ENCODE results near the gene MEG3. TPM values are rescaled to one million over a fixed set of nuclear protein-coding genes. Genes with fewer than 3 reads are reported as not detected.

Gene MEG3
- total and polyA plus RNA-seq, 2 of the 8 experiments (the other 6 are each of a cell fraction or from before 2014, with no cell fraction given), result 0.17 to 1.1 TPM

- no peak overlapping the region for H3K14ac ChIP-seq (ENCODE audit: insufficient read length)
- no peak overlapping the region for H2BK15ac ChIP-seq (ENCODE audit: low read length)
- H4K5ac ChIP-seq (ENCODE audit: insufficient read length, low read depth, low read length), result no peak overlapping the region
- no peak for FAIRE-seq
- H4K20me1 ChIP-seq (replicated peaks in 1 of 2; ENCODE audit: control insufficient read depth in 1 of 2, insufficient read depth in 2 of 2, low read length in 2 of 2), result no peaks in the 10 kb centered on the region
- H3K9me3 ChIP-seq (ENCODE audit: insufficient read depth in 2 of 2, low read depth in 1 of 2, low read length in 1 of 2), result peaks cover 0 to 15% of the 10 kb centered on the region in 2 experiments; a peak in 1 of 4 replicates
- H3K4ac ChIP-seq (replicated peaks; ENCODE audit: insufficient read length, low read depth, low read length), result no peak overlapping the region
- H4K8ac ChIP-seq (ENCODE audit: extremely low read depth, insufficient read depth, low read length), result no peak overlapping the region; the same call in 1 of the 2 replicates
- no peak overlapping the region for H2BK120ac ChIP-seq (replicated peaks; ENCODE audit: low read depth, low read length)
- H3K36me3 ChIP-seq (ENCODE audit: control insufficient read depth in 2 of 4, insufficient read depth in 4 of 4, low read length in 3 of 4), result no peaks in the 10 kb centered on the region; a peak in 1 of 8 replicates
- H3K9ac ChIP-seq (replicated peaks in 1 of 4; ENCODE audit: extremely low read depth in 1 of 4, low read depth in 3 of 4, low read length in 3 of 4), result no peak overlapping the region
- WGBS, 2 experiments (ENCODE audit: extremely low coverage in 1 of 2, insufficient coverage in 1 of 2, insufficient read length in 1 of 2, insufficient replicate concordance in 2 of 2, low coverage in 1 of 2, low lambda C conversion rate in 2 of 2, missing lambda C conversion rate in 1 of 2), result 90% methylated on average over 13 of the region's 13 CpGs; no CpG with 5 or more reads in 1 of the 2 experiments
- H3K4me2 ChIP-seq (ENCODE audit: insufficient read depth in 1 of 2, low read depth in 2 of 2, low read length in 2 of 2), result no peak overlapping the region
- ChIA-PET POLR2A (ENCODE audit: partially characterized antibody) (no interaction called here), CTCF (ENCODE audit: partially characterized antibody) (interaction anchor here (2.3 kb wide), 1 partner anchor 16 kb away, joined by 6 read pairs; no protein-coding TSS in a partner anchor)
- no peaks in the 10 kb centered on the region for H3K79me2 ChIP-seq (ENCODE audit: control insufficient read depth in 1 of 2, insufficient read depth in 2 of 2, low read length in 2 of 2)
- no peaks in the 10 kb centered on the region; a peak in 2 of 7 replicates for H3K4me1 ChIP-seq (replicated peaks in 1 of 4; ENCODE audit: control insufficient read depth in 3 of 4, insufficient read depth in 4 of 4, low read length in 3 of 4)
- no peak overlapping the region for H3K56ac ChIP-seq (replicated peaks; ENCODE audit: insufficient read length, low read depth, low read length)
- no peak overlapping the region for H2AFZ ChIP-seq (ENCODE audit: low read length)
- no peak overlapping the region for H3K23ac ChIP-seq (ENCODE audit: insufficient read length)
- no peak overlapping the region for H2AK5ac ChIP-seq (ENCODE audit: low read depth, low read length)
- H2BK20ac ChIP-seq (ENCODE audit: low read length), result no peak overlapping the region
- H4K91ac ChIP-seq (replicated peaks; ENCODE audit: insufficient read length, low read length), result no peak overlapping the region
- H3K18ac ChIP-seq (ENCODE audit: extremely low read depth, low read length), result no peak overlapping the region
- no peak overlapping the region for H3K4me3 ChIP-seq (ENCODE audit: extremely low read depth in 1 of 4, insufficient read depth in 2 of 4, low read depth in 3 of 4, low read length in 4 of 4)
- no peak overlapping the region for H2BK5ac ChIP-seq (ENCODE audit: low read depth, low read length)
- H3K27ac ChIP-seq (ENCODE audit: low read depth, low read length), result no peak overlapping the region
- no peaks in the 10 kb centered on the region; a peak in 2 of 7 replicates for H3K27me3 ChIP-seq (replicated peaks in 1 of 4; ENCODE audit: control insufficient read depth in 3 of 4, extremely low read depth in 1 of 4, insufficient read depth in 3 of 4, low read length in 3 of 4)
- no peaks in the 10 kb centered on the region for H3K23me2 ChIP-seq (ENCODE audit: low read depth, low read length)
- DNase-seq (ENCODE audit: low read depth in 1 of 2, low spot score in 2 of 2), result no peak
- H2BK12ac ChIP-seq (ENCODE audit: low read depth, low read length), result no peak overlapping the region
- no peaks in the 10 kb centered on the region for H3K79me1 ChIP-seq (ENCODE audit: low read depth, low read length)
- TF ChIP-seq RFX5 (IDR thresholded peaks at IDR 0.05; ENCODE audit: borderline replicate concordance, low read depth, low read length) (no peak), TEAD4 (IDR thresholded peaks at IDR 0.05; ENCODE audit: low read depth, low read length) (no peak), CHD2 (IDR thresholded peaks at IDR 0.05; ENCODE audit: low read length) (no peak), FOSL1 (IDR thresholded peaks at IDR 0.05; ENCODE audit: insufficient read depth, low read depth, low read length) (no peak), BACH1 (IDR thresholded peaks at IDR 0.05; ENCODE audit: low read length) (no peak), SAP30 (IDR thresholded peaks at IDR 0.05; ENCODE audit: insufficient read depth, insufficient replicate concordance, low read length) (no peak), SIRT6 (IDR thresholded peaks at IDR 0.05; ENCODE audit: low read length) (no peak), CTCF (IDR thresholded peaks at IDR 0.05; ENCODE audit: control extremely low read depth in 1 of 3, insufficient read depth in 1 of 3, low read depth in 1 of 3, low read length in 3 of 3) (no peak), KDM1A (IDR thresholded peaks at IDR 0.05; ENCODE audit: borderline replicate concordance, low read length) (no peak), EGR1 (IDR thresholded peaks at IDR 0.05; ENCODE audit: borderline replicate concordance, low read depth, low read length) (no peak), JUN (IDR thresholded peaks at IDR 0.05; ENCODE audit: low read depth, low read length) (no peak), EZH2 (IDR thresholded peaks at IDR 0.05; ENCODE audit: low read depth, low read length, severe bottlenecking) (no peak)
Measured at GRCh38 chr14:100884456-100884855, 58.5 kb downstream of the MEG3 start.

Data from H1 (cell line).